Right lobe of liver (tissue), 4 donors: Measurements from ENCODE around the gene CITED2.

Experiments used
- CTCF ChIP-seq, 4 donors: fragments of 200-600 bp in 3 of 4; fragments of 450-650 bp in 1 of 4; IDR thresholded peaks; one replicate each; pipeline versions ENCODE4 v1.5.1 to v1.8.0; 2016 to 2022; ENCODE audit warnings: antibody characterized with exemption in 4 of 4, mild to moderate bottlenecking in 2 of 4
- POLR2A ChIP-seq: fragments of 450-650 bp; IDR thresholded peaks from one replicate; pipeline ENCODE4 v1.6.1; 2017; ENCODE audit warnings: antibody characterized with exemption, mild to moderate bottlenecking
- donor health status: DM: no; HTN: no; CAD: no.
- donor health status: DM: no; HTN: no; CAD: no.
- donor health status: DM: no; HTN: yes; CAD: no.

- TF ChIP-seq CTCF (IDR thresholded peaks at IDR 0.05) (no peak), POLR2A (no peak)
Measured at GRCh38 chr6:139380611-139381010, 6.2 kb upstream of the CITED2 start.
